ENCODE results near the gene LAMB3. TPM values are rescaled to one million over a fixed set of nuclear protein-coding genes. Genes with fewer than 3 reads are reported as not detected.

LAMB3 gene
- total RNA-seq, 2 experiments from 2014 or later = 0.60 to 0.70 TPM

- intact Hi-C loops (cut with micrococcal nuclease) = no loop called here
- TF ChIP-seq CTCF (IDR thresholded peaks at IDR 0.05) = no peak
- no peaks in the 10 kb centered on the region for H3K9me3 Mint-ChIP-seq
- H3K27ac Mint-ChIP-seq = no peak overlapping the region
- ChIA-PET POLR2A (interaction anchor here (1.1 kb wide), 1 partner anchor 13 kb away, joined by 3 read pairs; no protein-coding TSS in a partner anchor), CTCF (interaction anchor here (1.0 to 1.5 kb wide), 2 partner anchors 8 to 10 kb away, joined by 3 to 5 read pairs; partner anchors contain the start of gene G0S2)
- ATAC-seq (no peak), DNase-seq (no peak)
- no peaks in the 10 kb centered on the region for H3K36me3 Mint-ChIP-seq (ENCODE audit: low read depth)
- H3K4me1 Mint-ChIP-seq (ENCODE audit: low read depth) = peaks cover 5% of the 10 kb centered on the region
- peaks cover 6% of the 10 kb centered on the region for H3K27me3 Mint-ChIP-seq
- no peak overlapping the region for H3K4me3 Mint-ChIP-seq
Observed at GRCh38 chr1:209667103-209667502, 14.9 kb upstream of the LAMB3 start.

- POLR2A ChIA-PET = no interaction called here
- TF ChIP-seq CTCF (IDR thresholded peaks at IDR 0.05) = no peak
- H3K27me3 Mint-ChIP-seq = peaks cover 6% of the 10 kb centered on the region
- ATAC-seq = no peak
- H3K9me3 Mint-ChIP-seq = no peaks in the 10 kb centered on the region
- H3K36me3 Mint-ChIP-seq (ENCODE audit: low read depth) = no peaks in the 10 kb centered on the region
- peaks cover 13% of the 10 kb centered on the region for H3K4me1 Mint-ChIP-seq (ENCODE audit: low read depth)
- H3K27ac Mint-ChIP-seq = no peak overlapping the region
- CTCF ChIA-PET = no interaction called here
- intact Hi-C loops (cut with micrococcal nuclease) = no loop called here
- H3K4me3 Mint-ChIP-seq = no peak overlapping the region
- no peak for DNase-seq
Observed at GRCh38 chr1:209662879-209663327, 10.7 kb upstream of the LAMB3 start.

- POLR2A ChIA-PET = interaction anchor here (1.3 kb wide), 1 partner anchor 12 kb away, joined by 3 read pairs; no protein-coding TSS in a partner anchor
Observed at GRCh38 chr1:209661071-209661470, 8.8 kb upstream of the LAMB3 start.

GRCh38 chr1:209659909-209660308 is 7.7 kb upstream of the LAMB3 start:
- Mint-ChIP-seq H3K4me1 (ENCODE audit: low read depth) (peaks cover 13% of the 10 kb centered on the region), H3K27me3 (peaks cover 6% of the 10 kb centered on the region), H3K36me3 (ENCODE audit: low read depth) (no peaks in the 10 kb centered on the region), H3K27ac (no peak overlapping the region), H3K9me3 (no peaks in the 10 kb centered on the region), H3K4me3 (no peak overlapping the region)
- intact Hi-C loops (cut with micrococcal nuclease) = no loop called here
- DNase-seq = peak; percentile 42
- TF ChIP-seq CTCF (IDR thresholded peaks at IDR 0.05) = no peak
- CTCF ChIA-PET = interaction anchor here (1.2 kb wide), 1 partner anchor 33 kb away, joined by 4 read pairs; no protein-coding TSS in a partner anchor
- ATAC-seq = peak; percentile 94
- POLR2A ChIA-PET = no interaction called here

More at GRCh38 chr1:209661071-209661470, 8.8 kb upstream of the LAMB3 start:
- no peak overlapping the region for H3K4me3 Mint-ChIP-seq
- H3K9me3 Mint-ChIP-seq = no peaks in the 10 kb centered on the region
- H3K27me3 Mint-ChIP-seq = peaks cover 6% of the 10 kb centered on the region
- DNase-seq (no peak), ATAC-seq (no peak)
- no peak overlapping the region for H3K27ac Mint-ChIP-seq
- CTCF ChIA-PET = interaction anchor here (0.7 to 1.4 kb wide), 4 partner anchors 32 to 95 kb away, joined by 3 to 4 read pairs (median 3); no protein-coding TSS in a partner anchor
- no peak for TF ChIP-seq CTCF (IDR thresholded peaks at IDR 0.05)
- peaks cover 13% of the 10 kb centered on the region for H3K4me1 Mint-ChIP-seq (ENCODE audit: low read depth)
- H3K36me3 Mint-ChIP-seq (ENCODE audit: low read depth) = no peaks in the 10 kb centered on the region
- intact Hi-C loops (cut with micrococcal nuclease) = no loop called here

- Mint-ChIP-seq H3K4me1 (ENCODE audit: low read depth) (peaks cover 21% of the 10 kb centered on the region), H3K27ac (no peak overlapping the region), H3K36me3 (ENCODE audit: low read depth) (no peaks in the 10 kb centered on the region), H3K4me3 (no peak overlapping the region), H3K9me3 (no peaks in the 10 kb centered on the region), H3K27me3 (peaks cover 6% of the 10 kb centered on the region)
- ATAC-seq = no peak
- no peak for TF ChIP-seq CTCF (IDR thresholded peaks at IDR 0.05)
- intact Hi-C loops (cut with micrococcal nuclease) = no loop called here
- CTCF ChIA-PET = interaction anchor here (0.7 to 1.0 kb wide), 4 partner anchors 33 to 91 kb away, joined by 3 to 4 read pairs (median 3); no protein-coding TSS in a partner anchor
- POLR2A ChIA-PET = interaction anchor here (1.2 kb wide), 1 partner anchor 13 kb away, joined by 3 read pairs; no protein-coding TSS in a partner anchor
- no peak for DNase-seq
Observed at GRCh38 chr1:209657918-209658317, 5.7 kb upstream of the LAMB3 start.
